Measurements from ENCODE around the gene CHD6. TPM values are rescaled to one million over a fixed set of nuclear protein-coding genes. Genes with fewer than 3 reads are reported as not detected.

The CHD6 gene
- total RNA-seq, result 29.7 and 34.6 TPM in 2 replicates

GRCh38 chr20:41617902-41618806 lies at the start of gene CHD6:
CHD6 (minus strand) TSS chr20:41618377; CDS start chr20:41551337, 67,040 bp downstream.

GRCh38 chr20:41366546-41367392 lies 251.4 kb downstream of the CHD6 start, which contains the start of gene EMILIN3:
EMILIN3 (minus strand) TSS chr20:41366818; CDS start chr20:41366634, 184 bp downstream.

